Gastroesophageal sphincter (tissue), 4 donors: ENCODE data around the gene MCM5. TPM values are rescaled to one million over a fixed set of nuclear protein-coding genes. Genes with fewer than 3 reads are reported as not detected.
"Not testable (repeated sequence)": the region's sequence is repeated elsewhere in the genome, so short reads cannot be mapped to it uniquely, and the experiment has no call there.

Experiments used
- ATAC-seq: fragments of 150-250 bp; one replicate; pipeline ENCODE4 v1.9.1; 2016; ENCODE audit warnings: mild to moderate bottlenecking, moderate library complexity
- H3K27ac ChIP-seq, 4 donors: fragments of 200-600 bp; sonication (generic) in 3 of 4; 1 replicate in 3 of 4; 2 replicates in 1 of 4; pipeline ENCODE4 v1.5.1; 2016 to 2019
- H3K27me3 ChIP-seq: fragments of 200-600 bp; sonication (generic); one replicate; pipeline ENCODE4 v1.5.1; 2019
- H3K36me3 ChIP-seq, 2 donors: fragments of 200-600 bp; sonication (generic); one replicate each; pipeline ENCODE4 v1.5.1; 2019; ENCODE audit warnings: control low read depth in 1 of 2
- H3K4me1 ChIP-seq, 3 donors: fragments of 200-600 bp; sonication (generic); 1 replicate in 2 of 3; 2 replicates in 1 of 3; pipeline ENCODE4 v1.5.1; 2016 to 2019; ENCODE audit warnings: control low read depth in 2 of 3
- H3K4me3 ChIP-seq, 2 donors: fragments of 200-600 bp; sonication (generic); one replicate each; pipeline ENCODE4 v1.5.1; 2019; ENCODE audit warnings: mild to moderate bottlenecking in 1 of 2, moderate library complexity in 1 of 2
- H3K9me3 ChIP-seq, 3 donors: fragments of 200-600 bp; sonication (generic); one replicate each; pipeline ENCODE4 v1.5.1; 2017 to 2019; ENCODE audit warnings: control low read depth in 2 of 3
- CTCF ChIP-seq, 4 experiments: fragments of 200-600 bp in 2 of 4; fragments of 450-650 bp in 2 of 4; sonication (generic) in 1 of 4; IDR thresholded peaks; one replicate each; pipeline ENCODE4 v1.5.1; 2017 to 2019; ENCODE audit warnings: antibody characterized with exemption in 4 of 4, mild to moderate bottlenecking in 2 of 4, moderate library complexity in 2 of 4
- EP300 ChIP-seq: sonication (generic); formaldehyde crosslinking; IDR thresholded peaks from one replicate; pipeline ENCODE4 v1.6.1; 2017; ENCODE audit warnings: antibody characterized with exemption, mild to moderate bottlenecking
- POLR2A ChIP-seq, 2 donors: fragments of 450-650 bp; IDR thresholded peaks; one replicate each; pipeline ENCODE4 v1.6.1; 2017; ENCODE audit warnings: antibody characterized with exemption in 2 of 2, mild to moderate bottlenecking in 2 of 2, moderate library complexity in 1 of 2
- POLR2AphosphoS5 ChIP-seq: sonication (generic); formaldehyde crosslinking; IDR thresholded peaks from one replicate; pipeline ENCODE4 v1.6.1; 2017; ENCODE audit warnings: antibody characterized with exemption
- WGBS, 2 donors: methylation state at CpG; one replicate each; pipeline ENCODE4 v1.1.5; 2018; ENCODE audit warnings: low coverage in 1 of 2; 5-methylcytosine and 5-hydroxymethylcytosine counted together
- total RNA-seq, 4 donors: library from RNA; depleted of rRNA; stranded (reverse); fragments of >200 nt; gene quantifications; one replicate each; pipeline ENCODE4 v1.1.0, GENCODE V29; 2016

The MCM5 gene
- total RNA-seq, 4 donors from 2014 or later: 14.5 to 19.2 (median 15.3) TPM

GRCh38 chr22:35434061-35434710 lies 34.2 kb downstream of the MCM5 start:
- Histone ChIP-seq H3K27ac (no peak overlapping the region), H3K27me3 (no peaks in the 10 kb centered on the region), H3K4me1 (peaks cover 0 to 23% (median 5%) of the 10 kb centered on the region in 3 donors), H3K9me3 (peaks cover 0 to 16% (median 0%) of the 10 kb centered on the region in 3 donors), H3K4me3 (no peak overlapping the region), H3K36me3 (peaks cover 0 to 15% of the 10 kb centered on the region in 2 donors)
- WGBS, 2 donors: 89 to 93% methylated on average over 2 to 4 of the region's 5 CpGs
- TF ChIP-seq POLR2A (IDR thresholded peaks at IDR 0.05): no peak
- no peak for TF ChIP-seq POLR2AphosphoS5
- TF ChIP-seq EP300: no peak
- no peak for TF ChIP-seq CTCF (IDR thresholded peaks at IDR 0.05)
- ATAC-seq: no peak

- no peak overlapping the region for H3K27ac ChIP-seq
- H3K9me3 ChIP-seq: peaks cover 0 to 16% (median 0%) of the 10 kb centered on the region in 3 donors
- peaks cover 0 to 15% of the 10 kb centered on the region in 2 donors for H3K36me3 ChIP-seq
- WGBS, 2 donors: 50 to 93% methylated on average over 3 of the region's 8 CpGs
- no peak overlapping the region for H3K4me3 ChIP-seq
- TF ChIP-seq POLR2AphosphoS5: no peak
- no peak for TF ChIP-seq POLR2A (IDR thresholded peaks at IDR 0.05)
- no peak for TF ChIP-seq CTCF (IDR thresholded peaks at IDR 0.05)
- TF ChIP-seq EP300: no peak
- H3K4me1 ChIP-seq: peaks cover 0 to 23% (median 5%) of the 10 kb centered on the region in 3 donors
- no peaks in the 10 kb centered on the region for H3K27me3 ChIP-seq
- no peak for ATAC-seq
These were observed 35.3 kb downstream of the MCM5 start for GRCh38 chr22:35435201-35435740.

- no peak for ATAC-seq
- H3K9me3 ChIP-seq: peaks cover 0 to 16% (median 0%) of the 10 kb centered on the region in 3 donors
- peaks cover 0 to 15% of the 10 kb centered on the region in 2 donors for H3K36me3 ChIP-seq
- no peak overlapping the region for H3K4me3 ChIP-seq
- peaks cover 0 to 12% (median under 1%) of the 10 kb centered on the region in 3 donors for H3K4me1 ChIP-seq
- no peaks in the 10 kb centered on the region for H3K27me3 ChIP-seq
- TF ChIP-seq POLR2A (IDR thresholded peaks at IDR 0.05) (no peak), CTCF (IDR thresholded peaks at IDR 0.05) (no peak), POLR2AphosphoS5 (no peak), EP300 (no peak)
- WGBS, 2 donors: 71% methylated on average over 4 of the region's 5 CpGs; no CpG with 5 or more reads in 1 of the 2 donors
- H3K27ac ChIP-seq: no peak overlapping the region
These were observed 36.5 kb downstream of the MCM5 start for GRCh38 chr22:35436421-35436820.

DNA sequence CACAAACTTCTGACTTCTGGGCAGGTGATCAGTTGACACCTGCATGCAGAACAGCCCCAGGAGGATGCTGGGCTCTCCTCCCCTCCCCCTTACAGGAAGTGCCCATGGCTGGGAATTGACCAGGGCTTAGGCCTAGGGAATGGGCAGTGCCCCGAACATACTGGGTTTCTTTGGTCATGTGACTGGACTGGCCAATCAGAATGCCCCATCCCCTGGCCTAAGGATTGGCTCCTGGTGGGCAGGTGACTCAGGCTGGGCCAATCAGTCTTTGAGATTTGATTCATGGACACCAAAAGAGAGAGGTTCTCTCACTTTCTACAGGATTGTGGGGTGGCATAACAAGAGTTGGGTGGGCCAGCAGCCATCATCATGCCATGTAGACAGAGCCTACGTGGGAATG lies 37.1 kb downstream of the MCM5 start:
- no peak overlapping the region for H3K27ac ChIP-seq
- peaks cover 0 to 15% of the 10 kb centered on the region in 2 donors for H3K36me3 ChIP-seq
- 86 to 100% methylated on average over 1 of the region's 2 CpGs for WGBS, 2 donors
- no peak for ATAC-seq
- peaks cover 0 to 5% (median 0%) of the 10 kb centered on the region in 3 donors for H3K4me1 ChIP-seq
- H3K4me3 ChIP-seq: no peak overlapping the region
- no peaks in the 10 kb centered on the region for H3K27me3 ChIP-seq
- no peak for TF ChIP-seq POLR2A (IDR thresholded peaks at IDR 0.05)
- no peak for TF ChIP-seq POLR2AphosphoS5
- TF ChIP-seq CTCF (IDR thresholded peaks at IDR 0.05): no peak
- TF ChIP-seq EP300: no peak
- H3K9me3 ChIP-seq: peaks cover 0 to 16% (median 0%) of the 10 kb centered on the region in 3 donors

- 63 to 67% methylated on average over 3 of the region's 3 CpGs for WGBS, 2 donors
- H3K27ac ChIP-seq, H3K27me3 ChIP-seq, H3K9me3 ChIP-seq, H3K36me3 ChIP-seq, ATAC-seq, H3K4me3 ChIP-seq, H3K4me1 ChIP-seq: not testable (repeated sequence)
These were observed 38.9 kb downstream of the MCM5 start for GRCh38 chr22:35438673-35439364.
